HCT116 (cell line): ENCODE results near the gene LDLRAD4.

Experiments
- ATF3 ChIP-seq: IDR thresholded peaks from 2 replicates; pipeline ENCODE4 v1.6.1; 2012
- CBX3 ChIP-seq: IDR thresholded peaks from 2 replicates; pipeline ENCODE4 v1.6.1; 2012; ENCODE audit warnings: low read depth
- EZH2 ChIP-seq: fragments of 200-600 bp; sonication (generic); IDR thresholded peaks from 2 replicates; pipeline ENCODE4 v1.6.1; 2017; ENCODE audit warnings: antibody characterized with exemption, mixed run types
- EZH2phosphoT487 ChIP-seq: fragments of 200-600 bp; IDR thresholded peaks from 2 replicates; pipeline ENCODE4 v1.6.1; 2018; ENCODE audit warnings: antibody characterized with exemption, borderline replicate concordance
- JUND ChIP-seq: IDR thresholded peaks from 2 replicates; pipeline ENCODE4 v1.6.1; 2012
- POLR2A ChIP-seq: IDR thresholded peaks from 2 replicates; pipeline ENCODE4 v1.7.0; 2011; ENCODE audit warnings: borderline replicate concordance; ENCODE audit not compliant: insufficient read depth, insufficient read length; ENCODE audit errors: extremely low read depth
- POLR2AphosphoS5 ChIP-seq: IDR thresholded peaks from 2 replicates; pipeline ENCODE4 v1.6.1; 2011; ENCODE audit warnings: mild to moderate bottlenecking, low read depth, low read length, moderate library complexity
- RAD21 ChIP-seq: IDR thresholded peaks from 2 replicates; pipeline ENCODE4 v1.6.1; 2012; ENCODE audit warnings: low read depth, mild to moderate bottlenecking
- SIN3A ChIP-seq: IDR thresholded peaks from 2 replicates; pipeline ENCODE4 v1.6.1; 2012; ENCODE audit warnings: low read depth
- SRF ChIP-seq: IDR thresholded peaks from 2 replicates; pipeline ENCODE4 v1.6.1; 2012; ENCODE audit warnings: low read depth
- TCF7L2 ChIP-seq: IDR thresholded peaks from 2 replicates; pipeline ENCODE4 v1.7.0; 2011; ENCODE audit warnings: borderline replicate concordance, inconsistent platforms; ENCODE audit not compliant: insufficient read depth, insufficient read length; ENCODE audit errors: extremely low read depth
- TF ChIP-seq, protein P1 (sequence below), 3 experiments: fragments of 200-600 bp in 1 of 3; sonication (generic) in 1 of 3; IDR thresholded peaks in 2 of 3; conservative IDR thresholded peaks in 1 of 3; 2 replicates each; pipeline ENCODE4 v1.5.1; 2012 to 2017; ENCODE audit warnings: low read depth in 2 of 3, low read length in 2 of 3, antibody characterized with exemption in 1 of 3, borderline replicate concordance in 1 of 3, control low read depth in 1 of 3, mild to moderate bottlenecking in 1 of 3, mixed read lengths in 1 of 3, mixed run types in 1 of 3, moderate library complexity in 1 of 3; ENCODE audit not compliant: insufficient read depth in 1 of 3
- TF ChIP-seq, protein P2 (sequence below): IDR thresholded peaks from 2 replicates; pipeline ENCODE4 v1.6.1; 2012; ENCODE audit warnings: low read depth

DNA sequence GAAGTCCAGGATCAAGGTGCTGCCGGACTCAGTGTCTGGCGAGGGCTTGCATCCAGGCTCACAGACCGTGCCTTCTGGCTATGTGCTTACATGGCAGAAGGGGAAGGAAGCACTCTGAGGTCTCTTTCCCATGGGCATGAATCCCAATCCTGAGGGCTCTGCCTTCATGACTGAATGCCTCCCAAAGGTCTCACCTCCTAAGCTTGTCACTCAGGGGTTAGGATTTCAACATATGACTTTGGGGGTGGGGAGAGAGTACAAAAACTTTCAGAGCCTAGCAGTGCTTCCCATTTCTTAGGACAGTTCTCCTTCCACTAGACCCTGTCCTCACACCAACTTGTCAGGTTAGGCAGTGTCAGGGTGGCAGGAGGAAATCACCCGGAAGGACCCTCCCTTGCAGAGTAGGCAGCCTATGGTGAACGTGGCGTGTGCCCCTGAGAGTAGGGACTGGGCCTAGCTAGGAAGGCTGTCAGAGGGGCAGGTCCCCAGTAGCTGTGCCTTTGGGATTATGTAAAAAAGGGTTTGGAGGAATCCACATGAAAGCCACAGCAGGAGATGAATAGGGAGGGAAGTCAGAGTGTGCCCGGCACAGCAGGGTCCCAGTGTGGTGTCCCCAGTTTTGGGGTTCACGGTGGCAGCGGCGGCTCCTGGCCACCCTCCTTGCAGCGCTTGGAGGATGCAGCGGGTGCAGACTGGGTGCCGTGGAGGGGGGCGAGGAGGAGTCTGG lies 233.3 kb downstream of the LDLRAD4 start:
- no peak for TF ChIP-seq POLR2AphosphoS5
- TF ChIP-seq TCF7L2: no peak
- TF ChIP-seq, protein P1, sequence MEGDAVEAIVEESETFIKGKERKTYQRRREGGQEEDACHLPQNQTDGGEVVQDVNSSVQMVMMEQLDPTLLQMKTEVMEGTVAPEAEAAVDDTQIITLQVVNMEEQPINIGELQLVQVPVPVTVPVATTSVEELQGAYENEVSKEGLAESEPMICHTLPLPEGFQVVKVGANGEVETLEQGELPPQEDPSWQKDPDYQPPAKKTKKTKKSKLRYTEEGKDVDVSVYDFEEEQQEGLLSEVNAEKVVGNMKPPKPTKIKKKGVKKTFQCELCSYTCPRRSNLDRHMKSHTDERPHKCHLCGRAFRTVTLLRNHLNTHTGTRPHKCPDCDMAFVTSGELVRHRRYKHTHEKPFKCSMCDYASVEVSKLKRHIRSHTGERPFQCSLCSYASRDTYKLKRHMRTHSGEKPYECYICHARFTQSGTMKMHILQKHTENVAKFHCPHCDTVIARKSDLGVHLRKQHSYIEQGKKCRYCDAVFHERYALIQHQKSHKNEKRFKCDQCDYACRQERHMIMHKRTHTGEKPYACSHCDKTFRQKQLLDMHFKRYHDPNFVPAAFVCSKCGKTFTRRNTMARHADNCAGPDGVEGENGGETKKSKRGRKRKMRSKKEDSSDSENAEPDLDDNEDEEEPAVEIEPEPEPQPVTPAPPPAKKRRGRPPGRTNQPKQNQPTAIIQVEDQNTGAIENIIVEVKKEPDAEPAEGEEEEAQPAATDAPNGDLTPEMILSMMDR (IDR thresholded peaks at IDR 0.05 in 2 of 3, conservative IDR thresholded peaks at IDR 0.05 in 1 of 3; ENCODE audit: borderline replicate concordance in 1 of 3, insufficient read depth in 1 of 3, low read depth in 2 of 3, low read length in 2 of 3): no peak
- TF ChIP-seq SIN3A: no peak
- TF ChIP-seq EZH2: no peak
- no peak for TF ChIP-seq CBX3
- no peak for TF ChIP-seq EZH2phosphoT487
- TF ChIP-seq, protein P2, sequence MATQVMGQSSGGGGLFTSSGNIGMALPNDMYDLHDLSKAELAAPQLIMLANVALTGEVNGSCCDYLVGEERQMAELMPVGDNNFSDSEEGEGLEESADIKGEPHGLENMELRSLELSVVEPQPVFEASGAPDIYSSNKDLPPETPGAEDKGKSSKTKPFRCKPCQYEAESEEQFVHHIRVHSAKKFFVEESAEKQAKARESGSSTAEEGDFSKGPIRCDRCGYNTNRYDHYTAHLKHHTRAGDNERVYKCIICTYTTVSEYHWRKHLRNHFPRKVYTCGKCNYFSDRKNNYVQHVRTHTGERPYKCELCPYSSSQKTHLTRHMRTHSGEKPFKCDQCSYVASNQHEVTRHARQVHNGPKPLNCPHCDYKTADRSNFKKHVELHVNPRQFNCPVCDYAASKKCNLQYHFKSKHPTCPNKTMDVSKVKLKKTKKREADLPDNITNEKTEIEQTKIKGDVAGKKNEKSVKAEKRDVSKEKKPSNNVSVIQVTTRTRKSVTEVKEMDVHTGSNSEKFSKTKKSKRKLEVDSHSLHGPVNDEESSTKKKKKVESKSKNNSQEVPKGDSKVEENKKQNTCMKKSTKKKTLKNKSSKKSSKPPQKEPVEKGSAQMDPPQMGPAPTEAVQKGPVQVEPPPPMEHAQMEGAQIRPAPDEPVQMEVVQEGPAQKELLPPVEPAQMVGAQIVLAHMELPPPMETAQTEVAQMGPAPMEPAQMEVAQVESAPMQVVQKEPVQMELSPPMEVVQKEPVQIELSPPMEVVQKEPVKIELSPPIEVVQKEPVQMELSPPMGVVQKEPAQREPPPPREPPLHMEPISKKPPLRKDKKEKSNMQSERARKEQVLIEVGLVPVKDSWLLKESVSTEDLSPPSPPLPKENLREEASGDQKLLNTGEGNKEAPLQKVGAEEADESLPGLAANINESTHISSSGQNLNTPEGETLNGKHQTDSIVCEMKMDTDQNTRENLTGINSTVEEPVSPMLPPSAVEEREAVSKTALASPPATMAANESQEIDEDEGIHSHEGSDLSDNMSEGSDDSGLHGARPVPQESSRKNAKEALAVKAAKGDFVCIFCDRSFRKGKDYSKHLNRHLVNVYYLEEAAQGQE: no peak
- TF ChIP-seq JUND: no peak
- no peak for TF ChIP-seq RAD21
- TF ChIP-seq SRF: no peak
- no peak for TF ChIP-seq POLR2A
- no peak for TF ChIP-seq ATF3
